Spleen (tissue), 7 donors: ENCODE measurements around the gene TICRR.

Source experiments
- POLR2A ChIP-seq, 3 donors: fragments of 450-650 bp; IDR thresholded peaks; one replicate each; pipeline ENCODE4 v1.5.1; 2017; ENCODE audit warnings: antibody characterized with exemption in 3 of 3, mild to moderate bottlenecking in 1 of 3
- POLR2AphosphoS5 ChIP-seq, 3 donors: sonication (generic); formaldehyde crosslinking; IDR thresholded peaks; one replicate each; pipeline ENCODE4 v1.5.1; 2017; ENCODE audit warnings: antibody characterized with exemption in 3 of 3
- TF ChIP-seq, protein P1 (sequence below), 11 experiments: fragments of 200-600 bp in 7 of 11; fragments of 450-650 bp in 4 of 11; sonication (generic) in 4 of 11; IDR thresholded peaks in 8 of 11; conservative IDR thresholded peaks in 3 of 11; 1 replicate in 7 of 11; 2 replicates in 4 of 11; pipeline versions ENCODE4 v1.4.0 to v1.8.0; 2016 to 2021; ENCODE audit warnings: antibody characterized with exemption in 11 of 11, inconsistent platforms in 4 of 11, mild to moderate bottlenecking in 1 of 11
- donor health status: DM: no; HTN: no; CAD: no; lungs with moderate emphysema.
- donor health status: DM: no; HTN: no; CAD: no.
- donor health status: DM: no; HTN: no; CAD: no.

DNA sequence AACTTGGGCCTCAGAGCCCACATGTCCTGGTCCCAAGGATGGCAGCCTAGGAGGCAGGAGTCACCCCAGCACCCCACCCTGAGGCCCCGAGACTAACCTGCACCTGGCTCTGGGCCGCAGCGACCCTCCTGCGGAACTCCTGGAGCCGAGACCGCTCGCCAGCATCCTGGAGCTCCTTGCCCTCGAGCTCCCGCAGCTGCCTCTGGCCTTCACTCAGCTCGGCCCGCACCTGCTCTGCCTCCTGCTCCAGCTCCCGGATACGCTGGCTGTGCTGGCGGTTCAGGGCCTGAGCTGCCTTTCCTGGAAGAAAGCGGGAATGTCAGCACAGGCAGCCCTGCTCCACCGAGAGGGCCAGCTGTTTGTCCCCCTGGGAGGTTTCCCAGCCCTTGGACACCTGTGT, 66.8 kb downstream of the TICRR start:
- TF ChIP-seq, protein P1, sequence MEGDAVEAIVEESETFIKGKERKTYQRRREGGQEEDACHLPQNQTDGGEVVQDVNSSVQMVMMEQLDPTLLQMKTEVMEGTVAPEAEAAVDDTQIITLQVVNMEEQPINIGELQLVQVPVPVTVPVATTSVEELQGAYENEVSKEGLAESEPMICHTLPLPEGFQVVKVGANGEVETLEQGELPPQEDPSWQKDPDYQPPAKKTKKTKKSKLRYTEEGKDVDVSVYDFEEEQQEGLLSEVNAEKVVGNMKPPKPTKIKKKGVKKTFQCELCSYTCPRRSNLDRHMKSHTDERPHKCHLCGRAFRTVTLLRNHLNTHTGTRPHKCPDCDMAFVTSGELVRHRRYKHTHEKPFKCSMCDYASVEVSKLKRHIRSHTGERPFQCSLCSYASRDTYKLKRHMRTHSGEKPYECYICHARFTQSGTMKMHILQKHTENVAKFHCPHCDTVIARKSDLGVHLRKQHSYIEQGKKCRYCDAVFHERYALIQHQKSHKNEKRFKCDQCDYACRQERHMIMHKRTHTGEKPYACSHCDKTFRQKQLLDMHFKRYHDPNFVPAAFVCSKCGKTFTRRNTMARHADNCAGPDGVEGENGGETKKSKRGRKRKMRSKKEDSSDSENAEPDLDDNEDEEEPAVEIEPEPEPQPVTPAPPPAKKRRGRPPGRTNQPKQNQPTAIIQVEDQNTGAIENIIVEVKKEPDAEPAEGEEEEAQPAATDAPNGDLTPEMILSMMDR (IDR thresholded peaks at IDR 0.05 in 8 of 11, conservative IDR thresholded peaks at IDR 0.05 in 3 of 11), result no peak
- no peak for TF ChIP-seq POLR2A (IDR thresholded peaks at IDR 0.05)
- TF ChIP-seq POLR2AphosphoS5 (IDR thresholded peaks at IDR 0.05), result no peak
